ENCODE results near the gene PLCH1. TPM values are rescaled to one million over a fixed set of nuclear protein-coding genes. Genes with fewer than 3 reads are reported as not detected.

PLCH1 gene
- total RNA-seq, 6 experiments from 2014 or later: 0.07 to 0.25 (median 0.17) TPM

DNA sequence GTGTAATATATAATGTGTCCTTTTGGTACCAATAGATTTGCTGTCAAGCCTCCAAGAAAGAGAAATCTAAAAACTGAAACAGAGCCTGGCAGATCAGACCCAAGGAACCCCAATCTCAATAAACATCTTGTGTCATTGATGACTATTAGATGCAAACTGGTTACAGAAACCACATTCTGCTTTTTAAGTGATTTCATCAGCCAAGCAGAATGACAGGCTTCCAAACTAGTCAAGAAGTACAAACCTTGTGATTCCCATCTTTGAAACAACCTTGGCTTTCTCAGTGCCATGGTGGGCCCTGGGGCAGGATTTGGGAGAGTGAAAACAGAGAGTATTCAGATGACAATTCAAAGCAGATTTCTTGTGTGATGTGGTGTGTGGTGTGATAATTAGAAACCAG lies 405.8 kb downstream of the PLCH1 start:
- ATAC-seq (no peak), DNase-seq (no peak)
- Histone ChIP-seq H3K27me3 (no peaks in the 10 kb centered on the region), H3K36me3 (no peaks in the 10 kb centered on the region), H3K9me3 (no peaks in the 10 kb centered on the region), H3K4me1 (no peaks in the 10 kb centered on the region), H3K27ac (no peak overlapping the region), H3K4me3 (no peak overlapping the region)
- intact Hi-C loops (cut with DNase I): no loop called here
- TF ChIP-seq POLR2A (IDR thresholded peaks at IDR 0.05) (no peak), CTCF (IDR thresholded peaks at IDR 0.05) (no peak)

DNA sequence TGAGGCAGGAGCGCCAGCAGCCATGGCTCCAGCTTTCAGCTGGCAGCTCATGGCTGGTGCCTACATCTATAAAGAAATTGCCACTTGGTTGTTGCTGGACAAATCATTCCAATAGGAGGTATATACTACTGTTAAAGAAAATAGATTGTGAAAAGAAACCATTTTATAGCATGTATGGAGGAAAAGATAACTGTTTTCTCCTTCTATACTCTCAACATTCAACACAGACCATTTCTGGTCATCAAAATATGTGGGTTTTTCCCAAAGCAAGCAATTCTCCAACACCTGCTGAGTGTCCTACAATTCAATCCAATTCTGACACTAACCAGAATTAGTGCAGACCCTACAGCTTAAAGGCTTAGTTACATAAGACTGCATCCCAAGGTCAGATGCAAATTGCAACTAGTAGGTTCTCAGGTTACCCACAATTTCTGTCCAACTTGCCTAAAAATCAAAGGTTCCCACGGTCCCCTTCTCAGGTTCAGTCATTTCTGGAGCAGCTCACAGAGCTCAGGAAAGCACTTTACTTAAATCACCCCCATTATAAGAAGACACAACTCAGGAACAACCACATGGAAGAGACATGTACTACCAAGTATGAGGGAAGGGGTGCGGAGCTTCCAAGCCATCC lies 409.0 kb downstream of the PLCH1 start:
- no peak for DNase-seq
- Histone ChIP-seq H3K4me1 (no peaks in the 10 kb centered on the region), H3K27me3 (no peaks in the 10 kb centered on the region), H3K27ac (no peak overlapping the region), H3K4me3 (no peak overlapping the region), H3K9me3 (no peaks in the 10 kb centered on the region), H3K36me3 (no peaks in the 10 kb centered on the region)
- intact Hi-C loops (cut with DNase I): no loop called here
- no peak for TF ChIP-seq CTCF (IDR thresholded peaks at IDR 0.05)
- no peak for TF ChIP-seq POLR2A (IDR thresholded peaks at IDR 0.05)
- ATAC-seq: no peak
- WGBS (ENCODE audit: insufficient coverage, low coverage, low lambda C conversion rate, missing lambda C conversion rate): 69% methylated on average over 3 of the region's 3 CpGs

- no peak overlapping the region for H3K27ac ChIP-seq
- H3K9me3 ChIP-seq: no peaks in the 10 kb centered on the region
- ATAC-seq: peak; percentile 34 to 69 (median 50)
- H3K4me1 ChIP-seq: no peaks in the 10 kb centered on the region
- no peak for TF ChIP-seq POLR2A (IDR thresholded peaks at IDR 0.05)
- no peak for TF ChIP-seq CTCF (IDR thresholded peaks at IDR 0.05)
- no peaks in the 10 kb centered on the region for H3K27me3 ChIP-seq
- intact Hi-C loops (cut with DNase I): no loop called here
- DNase-seq: no peak
- WGBS (ENCODE audit: insufficient coverage, low coverage, low lambda C conversion rate, missing lambda C conversion rate): 34% methylated on average over 6 of the region's 6 CpGs
- no peak overlapping the region for H3K4me3 ChIP-seq
- H3K36me3 ChIP-seq: no peaks in the 10 kb centered on the region
These were observed 409.8 kb downstream of the PLCH1 start for GRCh38 chr3:155334914-155335723.

DNA sequence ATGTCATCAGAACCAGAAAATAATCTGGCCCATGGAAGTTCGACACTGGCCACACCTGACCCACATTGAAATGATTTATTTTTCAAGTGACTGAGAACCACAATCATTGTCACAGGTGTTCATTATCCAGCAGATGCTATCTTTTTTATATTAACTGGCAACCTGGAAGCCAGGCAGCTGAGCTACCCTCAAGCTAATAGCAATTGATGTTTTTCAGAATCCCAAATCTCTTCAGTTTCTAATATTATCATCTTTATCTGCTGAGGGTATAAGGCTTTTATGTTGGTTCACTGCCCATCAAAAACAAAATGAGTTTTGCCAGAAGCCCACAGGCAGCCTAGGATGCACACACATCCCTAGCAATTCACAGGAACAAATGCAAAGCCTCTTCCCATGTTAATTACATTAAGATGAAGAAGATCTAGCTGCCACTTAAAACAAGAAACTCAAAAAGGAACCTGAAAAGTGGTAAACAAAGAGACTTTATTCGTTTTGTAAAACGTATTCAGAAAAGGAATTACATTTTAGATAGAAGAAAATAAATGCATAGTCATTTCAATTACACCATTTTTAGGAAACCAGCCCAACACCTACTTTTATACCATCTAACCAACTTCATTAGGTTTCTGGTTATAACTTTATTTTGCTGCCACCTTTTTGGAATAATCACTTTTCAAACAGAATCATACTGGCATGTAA lies 410.5 kb downstream of the PLCH1 start:
- Histone ChIP-seq H3K27me3 (no peaks in the 10 kb centered on the region), H3K4me1 (no peaks in the 10 kb centered on the region), H3K27ac (no peak overlapping the region), H3K9me3 (no peaks in the 10 kb centered on the region), H3K4me3 (no peak overlapping the region), H3K36me3 (no peaks in the 10 kb centered on the region)
- WGBS (ENCODE audit: insufficient coverage, low coverage, low lambda C conversion rate, missing lambda C conversion rate): 33% methylated on average over 3 of the region's 3 CpGs
- intact Hi-C loops (cut with DNase I): no loop called here
- no peak for TF ChIP-seq POLR2A (IDR thresholded peaks at IDR 0.05)
- no peak for TF ChIP-seq CTCF (IDR thresholded peaks at IDR 0.05)
- no peak for DNase-seq
- no peak for ATAC-seq

All from right lobe of liver (tissue), 6 donors.